Right ventricle myocardium inferior (tissue), 1 donor: ENCODE measurements around the gene DDX1. TPM values are rescaled to one million over a fixed set of nuclear protein-coding genes. Genes with fewer than 3 reads are reported as not detected.
"Not testable (repeated sequence)": the region's sequence is repeated elsewhere in the genome, so short reads cannot be mapped to it uniquely, and the experiment has no call there.

Source experiments
- ATAC-seq: fragments of 200-7000 bp; cut with Tn5 transposase; one replicate; pipeline ENCODE4 v1.9.1; 2020; ENCODE audit warnings: mild to moderate bottlenecking, moderate library complexity
- DNase-seq: peaks from one replicate; pipeline ENCODE4 v3.0.0; 2021; ENCODE audit errors: missing footprints
- intact Hi-C: fragments of 100-400 bp; cut with DNase I; formaldehyde crosslinking; loops from one replicate; pipeline ENCODE4 v1.11.0; 2022
- total RNA-seq: library from RNA; stranded (reverse); fragmentation: NEBNext Ultra II Directional; extraction: Animal tissue kit (Norgen Biotek cat#: 25700); gene quantifications from one replicate; pipeline ENCODE4 v1.2.1, GENCODE V29; 2021
- donor health status: DM: no; HTN: yes; CAD: no; lungs with severe emphysema.

DDX1 gene
- total RNA-seq, 1 donor from 2014 or later: 142 TPM

DNA sequence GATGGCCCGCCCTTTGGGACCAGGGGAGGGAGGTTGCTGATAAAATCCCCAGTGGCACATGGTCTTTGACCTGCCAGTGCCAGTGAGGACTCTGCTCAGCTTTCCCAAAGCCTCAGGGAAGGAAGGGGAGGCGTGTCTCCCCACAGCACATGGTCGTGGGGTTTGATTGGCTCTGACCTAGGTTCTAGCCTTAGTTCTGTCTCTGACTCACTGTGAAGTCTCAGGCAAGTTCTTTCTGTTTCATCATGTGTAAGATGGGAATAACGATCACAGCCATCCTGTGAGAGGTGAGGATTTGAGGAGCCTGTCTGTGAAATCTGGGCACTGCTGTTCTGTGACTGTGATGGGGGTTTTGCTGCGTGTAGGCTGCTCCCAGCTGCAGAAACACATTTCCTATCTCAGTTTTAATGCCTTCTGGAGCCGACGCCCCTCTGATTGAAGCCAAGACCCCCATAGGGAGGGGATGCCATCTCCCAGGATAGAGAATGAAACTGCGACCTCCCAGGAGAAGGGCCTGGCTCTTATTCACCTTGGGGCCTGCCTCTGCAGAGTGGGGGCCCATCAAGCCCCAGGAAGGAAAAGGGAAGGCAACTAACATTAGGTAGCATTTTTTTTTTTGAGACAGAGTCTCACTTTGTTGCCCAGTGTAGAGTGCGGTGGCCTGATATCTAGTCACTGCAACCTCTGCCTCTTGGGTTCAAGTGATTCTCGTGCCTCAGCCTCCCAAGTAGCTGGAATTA lies 84.0 kb downstream of the DDX1 start:
- ATAC-seq: no peak
- intact Hi-C loops: no loop called here

GRCh38 chr2:15677141-15677843 lies 85.6 kb downstream of the DDX1 start:
- ATAC-seq: peak; percentile 71
- intact Hi-C loops: no loop called here
- DNase-seq: no peak

More for the DNA sequence above, 84.0 kb downstream of the DDX1 start:
- no peak for DNase-seq

DNA sequence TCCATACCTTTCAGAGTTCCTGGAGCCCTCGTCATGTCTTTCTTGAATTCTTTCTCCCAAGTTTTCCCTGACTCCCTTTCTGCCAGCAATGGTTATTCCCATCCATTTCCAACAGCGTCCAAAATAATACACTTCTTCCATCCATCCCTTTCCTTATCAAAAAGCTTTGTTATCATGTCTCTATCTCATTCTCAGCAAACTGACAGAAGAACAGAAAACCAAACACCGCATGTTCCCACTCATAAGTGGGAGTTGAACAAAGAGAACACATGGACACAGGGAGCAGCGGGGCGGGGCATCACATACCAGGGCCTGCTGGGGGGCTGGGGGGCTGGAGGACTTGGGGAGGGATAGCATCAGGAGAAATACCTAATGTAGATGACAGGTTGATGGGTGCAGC lies 86.7 kb downstream of the DDX1 start:
- intact Hi-C loops: no loop called here
- no peak for DNase-seq
- ATAC-seq: no peak

GRCh38 chr2:15678909-15679308 lies 87.2 kb downstream of the DDX1 start:
- intact Hi-C loops: no loop called here
- no peak for ATAC-seq
- no peak for DNase-seq

DNA sequence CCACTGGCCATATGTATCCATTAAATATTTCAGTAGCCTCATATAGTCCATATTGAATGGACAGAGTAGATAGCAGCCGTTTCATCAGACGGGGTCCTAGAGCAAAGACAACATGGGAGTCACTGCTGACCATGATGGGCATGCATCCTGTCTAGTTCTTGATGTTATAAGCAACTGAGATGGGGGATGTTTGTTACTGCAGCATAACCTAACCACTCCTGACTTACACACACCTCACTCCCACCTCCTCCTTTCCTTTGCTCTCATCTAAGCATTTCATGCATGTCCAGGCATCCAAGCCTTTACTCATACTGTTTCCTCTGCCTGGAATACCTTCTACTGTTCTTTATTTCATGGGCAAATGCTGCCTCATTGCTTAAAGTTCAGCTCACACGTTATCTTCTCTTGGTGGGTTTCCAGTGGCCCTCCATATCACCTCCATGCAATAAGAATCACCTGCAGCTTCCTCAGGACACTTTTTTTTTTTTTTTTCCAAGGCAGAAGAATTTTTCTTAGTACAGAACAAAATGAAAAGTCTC lies 87.8 kb downstream of the DDX1 start:
- no peak for DNase-seq
- intact Hi-C loops: no loop called here
- ATAC-seq: no peak

DNA sequence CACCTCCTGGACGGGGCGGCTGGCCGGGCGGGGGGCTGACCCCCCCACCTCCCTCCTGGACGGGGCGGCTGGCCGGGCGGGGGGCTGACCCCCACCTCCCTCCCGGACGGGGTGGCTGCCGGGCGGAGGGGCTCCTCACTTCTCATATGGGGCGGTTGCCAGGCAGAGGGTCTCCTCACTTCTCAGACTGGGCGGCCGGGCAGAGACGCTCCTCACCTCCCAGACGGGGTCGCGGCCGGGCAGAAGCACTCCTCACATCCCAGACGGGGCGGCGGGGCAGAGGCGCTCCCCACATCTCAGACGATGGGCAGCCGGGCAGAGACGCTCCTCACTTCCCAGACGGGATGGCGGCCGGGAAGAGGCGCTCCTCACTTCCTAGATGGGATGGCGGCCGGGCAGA lies 88.5 kb downstream of the DDX1 start:
- DNase-seq, intact Hi-C loops, ATAC-seq: not testable (repeated sequence)

Other genes with a start within 250 kb of the DDX1 start
- gene NBAS, start 30.5 kb upstream of the DDX1 start, total RNA-seq: 60.2 TPM